GM12892 (cell line): ENCODE data around the gene PDZRN4.
"Not testable (repeated sequence)": the region's sequence is repeated elsewhere in the genome, so short reads cannot be mapped to it uniquely, and the experiment has no call there.

Experiments used
- DNase-seq: peaks from one replicate; pipeline ENCODE4 v3.0.0; 2011; ENCODE audit not compliant: insufficient read length
- FAIRE-seq: peaks from 2 replicates; lab custom pipeline; 2011; peaks lifted over from hg19 to GRCh38; lab: Jason Lieb, UNC
- POLR2A ChIP-seq: IDR thresholded peaks from 2 replicates; pipeline ENCODE4 v1.6.1; 2011; ENCODE audit warnings: low read depth, low read length, control low read depth
- POLR2AphosphoS5 ChIP-seq: IDR thresholded peaks from 2 replicates; pipeline ENCODE4 v1.6.1; 2011; ENCODE audit warnings: low read depth, low read length, control low read depth
- TAF1 ChIP-seq: IDR thresholded peaks from 2 replicates; pipeline ENCODE4 v1.6.1; 2011; ENCODE audit warnings: low read depth, mild to moderate bottlenecking, control low read depth, low read length, borderline replicate concordance

The PDZRN4 gene

GRCh38 chr12:41530441-41530840, 342.3 kb downstream of the PDZRN4 start:
- TF ChIP-seq TAF1, result no peak
- TF ChIP-seq POLR2A, result no peak
- TF ChIP-seq POLR2AphosphoS5, result no peak
- no peak for FAIRE-seq
- DNase-seq, result no peak

- DNase-seq, result no peak
- TF ChIP-seq POLR2A (no peak), POLR2AphosphoS5 (no peak), TAF1 (no peak)
- FAIRE-seq, result no peak
Measured at GRCh38 chr12:41531147-41531829, 343.2 kb downstream of the PDZRN4 start.

GRCh38 chr12:41532072-41532471, 344.0 kb downstream of the PDZRN4 start:
- TF ChIP-seq POLR2AphosphoS5 (no peak), TAF1 (no peak), POLR2A (no peak)
- FAIRE-seq (no peak), DNase-seq (no peak)

- no peak for FAIRE-seq
- TF ChIP-seq TAF1, result no peak
- no peak for TF ChIP-seq POLR2A
- no peak for TF ChIP-seq POLR2AphosphoS5
Measured at GRCh38 chr12:41536813-41537490, 348.8 kb downstream of the PDZRN4 start.

GRCh38 chr12:41537522-41537921, 349.4 kb downstream of the PDZRN4 start:
- TF ChIP-seq POLR2A (no peak), POLR2AphosphoS5 (no peak), TAF1 (no peak)
- DNase-seq (no peak), FAIRE-seq (no peak)

More at GRCh38 chr12:41536813-41537490, 348.8 kb downstream of the PDZRN4 start:
- DNase-seq, result no peak

GRCh38 chr12:41545761-41546160, 357.6 kb downstream of the PDZRN4 start:
- FAIRE-seq (no peak), DNase-seq (no peak)
- TF ChIP-seq POLR2A, result no peak
- TF ChIP-seq TAF1, result no peak
- no peak for TF ChIP-seq POLR2AphosphoS5

GRCh38 chr12:41547071-41547470, 359.0 kb downstream of the PDZRN4 start:
- not testable (repeated sequence) for FAIRE-seq, DNase-seq

- TF ChIP-seq TAF1, result no peak
- no peak for TF ChIP-seq POLR2AphosphoS5
- no peak for TF ChIP-seq POLR2A
- no peak for FAIRE-seq
- no peak for DNase-seq
Measured at GRCh38 chr12:41548926-41549325, 360.8 kb downstream of the PDZRN4 start.

- TF ChIP-seq POLR2AphosphoS5 (no peak), TAF1 (no peak), POLR2A (no peak)
- DNase-seq (no peak), FAIRE-seq (no peak)
Measured at GRCh38 chr12:41552588-41552987, 364.5 kb downstream of the PDZRN4 start.

GRCh38 chr12:41556176-41556575, 368.1 kb downstream of the PDZRN4 start:
- no peak for FAIRE-seq
- no peak for DNase-seq
- TF ChIP-seq POLR2AphosphoS5, result no peak
- no peak for TF ChIP-seq TAF1
- no peak for TF ChIP-seq POLR2A

- TF ChIP-seq POLR2AphosphoS5, result no peak
- FAIRE-seq, result no peak
Measured at GRCh38 chr12:41557344-41557743, 369.2 kb downstream of the PDZRN4 start.

GRCh38 chr12:41558671-41559070, 370.6 kb downstream of the PDZRN4 start:
- TF ChIP-seq POLR2AphosphoS5 (no peak), TAF1 (no peak), POLR2A (no peak)
- DNase-seq (no peak), FAIRE-seq (no peak)

More at GRCh38 chr12:41557344-41557743, 369.2 kb downstream of the PDZRN4 start:
- no peak for DNase-seq

GRCh38 chr12:41563051-41563450, 374.9 kb downstream of the PDZRN4 start:
- FAIRE-seq, result no peak
- DNase-seq, result no peak
- no peak for TF ChIP-seq TAF1
- TF ChIP-seq POLR2A, result no peak
- no peak for TF ChIP-seq POLR2AphosphoS5

- DNase-seq (no peak), FAIRE-seq (no peak)
- TF ChIP-seq POLR2A, result no peak
- no peak for TF ChIP-seq TAF1
- TF ChIP-seq POLR2AphosphoS5, result no peak
Measured at GRCh38 chr12:41564816-41565215, 376.7 kb downstream of the PDZRN4 start.
